Upper lobe of right lung (tissue), 1 donor: ENCODE measurements around the gene TLR9. TPM values are rescaled to one million over a fixed set of nuclear protein-coding genes. Genes with fewer than 3 reads are reported as not detected.

Experiments
- ATAC-seq: fragments of 200-7000 bp; cut with Tn5 transposase; one replicate; pipeline ENCODE4 v1.9.1; 2020; ENCODE audit warnings: mild to moderate bottlenecking, moderate library complexity
- DNase-seq: peaks from one replicate; pipeline ENCODE4 v3.0.0-alpha.2; 2020
- H3K27ac ChIP-seq: fragments of 200-600 bp; one replicate; pipeline ENCODE4 v1.8.0; 2022
- H3K27me3 ChIP-seq: fragments of 200-600 bp; one replicate; pipeline ENCODE4 v1.8.0; 2022; ENCODE audit warnings: mild to moderate bottlenecking
- H3K36me3 ChIP-seq: fragments of 200-600 bp; one replicate; pipeline ENCODE4 v1.8.0; 2022
- H3K4me1 ChIP-seq: fragments of 200-600 bp; one replicate; pipeline ENCODE4 v1.8.0; 2022
- H3K4me3 ChIP-seq: fragments of 200-600 bp; one replicate; pipeline ENCODE4 v1.8.0; 2022; ENCODE audit warnings: mild to moderate bottlenecking
- H3K9me3 ChIP-seq: fragments of 200-600 bp; one replicate; pipeline ENCODE4 v1.8.0; 2022
- CTCF ChIP-seq: fragments of 200-600 bp; IDR thresholded peaks from one replicate; pipeline ENCODE4 v1.8.0; 2022; ENCODE audit warnings: antibody characterized with exemption
- intact Hi-C: fragments of 100-400 bp; cut with DNase I; formaldehyde crosslinking; loops from one replicate; pipeline ENCODE4 v1.11.0; 2022
- total RNA-seq: library from RNA; stranded (reverse); fragmentation: NEBNext Ultra II Directional; extraction: Animal tissue kit (Norgen Biotek cat#: 25700); gene quantifications from one replicate; pipeline ENCODE4 v1.2.1, GENCODE V29; 2021
- donor health status: DM: no; HTN: yes; CAD: no; lungs with severe emphysema.

Gene TLR9
- total RNA-seq, 1 donor from 2014 or later = 0.87 TPM

- peaks cover 70% of the 10 kb centered on the region for H3K36me3 ChIP-seq
- DNase-seq (no peak), ATAC-seq (peak; percentile 44)
- intact Hi-C loops = no loop called here
- no peaks in the 10 kb centered on the region for H3K9me3 ChIP-seq
- no peak overlapping the region for H3K27ac ChIP-seq
- H3K27me3 ChIP-seq = no peaks in the 10 kb centered on the region
- TF ChIP-seq CTCF = no peak
- H3K4me1 ChIP-seq = peaks cover 53% of the 10 kb centered on the region
- H3K4me3 ChIP-seq = no peak overlapping the region
Observed at GRCh38 chr3:52268036-52268435, 42.6 kb upstream of the TLR9 start.

GRCh38 chr3:52265387-52265786 lies 39.9 kb upstream of the TLR9 start:
- no peak overlapping the region for H3K4me3 ChIP-seq
- H3K4me1 ChIP-seq = peaks cover 26% of the 10 kb centered on the region
- no peak for TF ChIP-seq CTCF
- H3K27me3 ChIP-seq = no peaks in the 10 kb centered on the region
- ATAC-seq (no peak), DNase-seq (no peak)
- intact Hi-C loops = no loop called here
- H3K27ac ChIP-seq = no peak overlapping the region
- H3K36me3 ChIP-seq = peaks cover 97% of the 10 kb centered on the region
- H3K9me3 ChIP-seq = no peaks in the 10 kb centered on the region

- Histone ChIP-seq H3K27me3 (no peaks in the 10 kb centered on the region), H3K27ac (no peak overlapping the region), H3K4me1 (no peaks in the 10 kb centered on the region), H3K9me3 (no peaks in the 10 kb centered on the region), H3K36me3 (peaks cover 97% of the 10 kb centered on the region), H3K4me3 (no peak overlapping the region)
- ATAC-seq (no peak), DNase-seq (no peak)
- intact Hi-C loops = no loop called here
- no peak for TF ChIP-seq CTCF
Observed at GRCh38 chr3:52262447-52262846, 37.0 kb upstream of the TLR9 start.

GRCh38 chr3:52259448-52259847 lies 34.0 kb upstream of the TLR9 start:
- no peaks in the 10 kb centered on the region for H3K27me3 ChIP-seq
- no peak for DNase-seq
- H3K4me3 ChIP-seq = no peak overlapping the region
- no peak for TF ChIP-seq CTCF
- ATAC-seq = no peak
- peaks cover 7% of the 10 kb centered on the region for H3K4me1 ChIP-seq
- H3K36me3 ChIP-seq = peaks cover 100% of the 10 kb centered on the region
- H3K9me3 ChIP-seq = no peaks in the 10 kb centered on the region
- intact Hi-C loops = no loop called here
- no peak overlapping the region for H3K27ac ChIP-seq

- ATAC-seq = no peak
- peaks cover 100% of the 10 kb centered on the region for H3K36me3 ChIP-seq
- no peak for TF ChIP-seq CTCF
Observed at GRCh38 chr3:52259035-52259434, 33.6 kb upstream of the TLR9 start.

GRCh38 chr3:52257911-52258310 lies 32.5 kb upstream of the TLR9 start:
- peaks cover 99% of the 10 kb centered on the region for H3K36me3 ChIP-seq
- no peaks in the 10 kb centered on the region for H3K27me3 ChIP-seq
- no peak for TF ChIP-seq CTCF
- ATAC-seq (no peak), DNase-seq (no peak)
- no peak overlapping the region for H3K4me3 ChIP-seq
- intact Hi-C loops = no loop called here
- no peak overlapping the region for H3K27ac ChIP-seq
- H3K4me1 ChIP-seq = peaks cover 10% of the 10 kb centered on the region
- H3K9me3 ChIP-seq = no peaks in the 10 kb centered on the region

More at GRCh38 chr3:52259035-52259434, 33.6 kb upstream of the TLR9 start:
- H3K4me1 ChIP-seq = peaks cover 8% of the 10 kb centered on the region
- no peaks in the 10 kb centered on the region for H3K9me3 ChIP-seq
- no peak overlapping the region for H3K27ac ChIP-seq
- no peak for DNase-seq
- H3K4me3 ChIP-seq = no peak overlapping the region
- no peaks in the 10 kb centered on the region for H3K27me3 ChIP-seq
- intact Hi-C loops = no loop called here
